ENCODE data around the gene RPA1. TPM values are rescaled to one million over a fixed set of nuclear protein-coding genes. Genes with fewer than 3 reads are reported as not detected.

The RPA1 gene
- total and polyA plus RNA-seq, 8 donors = 10.3 to 57.5 (median 23.8) TPM

- 70 to 81% (median 80%) methylated on average over 4 to 10 of the region's 10 CpGs for WGBS, 5 donors
- intact Hi-C loops (cut with DNase I; ENCODE audit: low total_unique reads) = no loop called here
These were observed 111.0 kb downstream of the RPA1 start for GRCh38 chr17:1940810-1941185.

GRCh38 chr17:1941272-1942065 lies 111.7 kb downstream of the RPA1 start:
- Histone ChIP-seq H3K4me3 (no peak overlapping the region), H3K9me3 (no peaks in the 10 kb centered on the region), H3K4me1 (no peaks in the 10 kb centered on the region), H3K36me3 (no peaks in the 10 kb centered on the region), H3K27me3 (peaks cover 0 to 13% (median 0%) of the 10 kb centered on the region in 3 donors), H3K27ac (no peak overlapping the region)
- no peak for TF ChIP-seq CTCF (IDR thresholded peaks at IDR 0.05)
- TF ChIP-seq EP300 (IDR thresholded peaks at IDR 0.05) = no peak
- no peak for TF ChIP-seq POLR2A (IDR thresholded peaks at IDR 0.05)
- no peak for TF ChIP-seq POLR2AphosphoS5 (IDR thresholded peaks at IDR 0.05)
- no peak for DNase-seq
- intact Hi-C loops (cut with DNase I; ENCODE audit: low total_unique reads) = no loop called here
- 52 to 63% (median 62%) methylated on average over 8 to 23 of the region's 23 CpGs for WGBS, 5 donors

More at GRCh38 chr17:1940810-1941185, 111.0 kb downstream of the RPA1 start:
- Histone ChIP-seq H3K4me3 (no peak overlapping the region), H3K27me3 (peaks cover 0 to 13% (median 0%) of the 10 kb centered on the region in 3 donors), H3K36me3 (no peaks in the 10 kb centered on the region), H3K9me3 (no peaks in the 10 kb centered on the region), H3K27ac (no peak overlapping the region), H3K4me1 (no peaks in the 10 kb centered on the region)
- no peak for TF ChIP-seq CTCF (IDR thresholded peaks at IDR 0.05)
- TF ChIP-seq POLR2AphosphoS5 (IDR thresholded peaks at IDR 0.05) = no peak
- TF ChIP-seq POLR2A (IDR thresholded peaks at IDR 0.05) = no peak
- TF ChIP-seq EP300 (IDR thresholded peaks at IDR 0.05) = no peak
- no peak for DNase-seq

GRCh38 chr17:1942066-1942365 lies 112.2 kb downstream of the RPA1 start:
- 77 to 87% (median 84%) methylated on average over 5 to 7 of the region's 7 CpGs for WGBS, 5 donors

GRCh38 chr17:1942666-1943435 lies 113.0 kb downstream of the RPA1 start:
- intact Hi-C loops (cut with DNase I; ENCODE audit: low total_unique reads) = no loop called here
- WGBS, 5 donors = 88 to 92% (median 90%) methylated on average over 16 to 21 of the region's 21 CpGs

More at GRCh38 chr17:1942066-1942365, 112.2 kb downstream of the RPA1 start:
- Histone ChIP-seq H3K36me3 (no peaks in the 10 kb centered on the region), H3K4me3 (no peak overlapping the region), H3K27me3 (peaks cover 0 to 13% (median 0%) of the 10 kb centered on the region in 3 donors), H3K27ac (no peak overlapping the region), H3K9me3 (no peaks in the 10 kb centered on the region), H3K4me1 (peaks cover 0 to under 1% (median under 1%) of the 10 kb centered on the region in 4 donors)
- DNase-seq = no peak
- intact Hi-C loops (cut with DNase I; ENCODE audit: low total_unique reads) = no loop called here
- TF ChIP-seq EP300 (IDR thresholded peaks at IDR 0.05) = no peak

More at GRCh38 chr17:1942666-1943435, 113.0 kb downstream of the RPA1 start:
- TF ChIP-seq EP300 (IDR thresholded peaks at IDR 0.05) = no peak
- no peak for TF ChIP-seq POLR2AphosphoS5 (IDR thresholded peaks at IDR 0.05)
- TF ChIP-seq CTCF (IDR thresholded peaks at IDR 0.05) = no peak
- TF ChIP-seq POLR2A (IDR thresholded peaks at IDR 0.05) = no peak
- DNase-seq = no peak
- Histone ChIP-seq H3K36me3 (no peaks in the 10 kb centered on the region), H3K4me3 (no peak overlapping the region), H3K9me3 (no peaks in the 10 kb centered on the region), H3K27me3 (peaks cover 0 to 13% (median 0%) of the 10 kb centered on the region in 3 donors), H3K27ac (no peak overlapping the region), H3K4me1 (peaks cover 0 to 7% (median 6%) of the 10 kb centered on the region in 4 donors)
